GM12891 (cell line): ENCODE data around the gene AK8.

Source experiments
- POLR2A ChIP-seq: IDR thresholded peaks from 2 replicates; pipeline ENCODE4 v1.6.1; 2011; ENCODE audit warnings: low read depth, low read length, control low read depth
- POLR2AphosphoS5 ChIP-seq: IDR thresholded peaks from 2 replicates; pipeline ENCODE4 v1.6.1; 2011; ENCODE audit warnings: low read depth, low read length, control low read depth

GRCh38 chr9:132749306-132749705 is 128.8 kb downstream of the AK8 start:
- TF ChIP-seq POLR2A (no peak), POLR2AphosphoS5 (no peak)
